HCT116 (cell line): ENCODE measurements around the gene XPO1. TPM values are rescaled to one million over a fixed set of nuclear protein-coding genes. Genes with fewer than 3 reads are reported as not detected.

Experiments used
- ATAC-seq: fragments of 200-7000 bp; cut with Tn5 transposase; 2 replicates; pipeline ENCODE4 v1.9.1; 2020; ENCODE audit warnings: mild to moderate bottlenecking, moderate library complexity
- BruUV-seq: library from RNA; stranded (reverse); fragments of 400-500 nt; replicated peaks from 2 replicates; lab custom pipeline; 2021; lab: Mats Ljungman, UMichigan
- CTCF ChIA-PET: fragments of 300-600 bp; sonication (Branson Sonifier 250); formaldehyde crosslinking; loops from one replicate; lab custom pipeline; 2021; ENCODE audit warnings: antibody characterized with exemption; lab: Charles Lee
- POLR2A ChIA-PET: fragments of 300-600, 350-600 bp; sonication (Branson Sonifier 250); formaldehyde crosslinking; loops from one replicate; lab custom pipeline; 2021; ENCODE audit warnings: antibody characterized with exemption; lab: Charles Lee
- RAD21 ChIA-PET, 2 experiments: fragments of 300-600 bp; sonication (Branson Sonifier 250); formaldehyde crosslinking; loops; one replicate each; lab custom pipeline; 2023; ENCODE audit warnings: low total read pairs in 2 of 2; ENCODE audit not compliant: uncharacterized antibody in 2 of 2, unreplicated experiment in 2 of 2, low non-redundant PET in 1 of 2; lab: Charles Lee
- DNase-seq: peaks from one replicate; pipeline ENCODE4 v3.0.0-alpha.2; 2010; ENCODE audit warnings: low read depth, low spot score
- H2AFZ ChIP-seq: fragments of 200-600 bp; shearing (Covaris generic), sonication (generic); 2 replicates; pipeline ENCODE4 v1.6.1; 2017; ENCODE audit warnings: low read depth, mixed run types, mixed read lengths, antibody characterized with exemption, low read length; ENCODE audit not compliant: poor library complexity, severe bottlenecking
- H3K27ac ChIP-seq: 2 replicates; pipeline ENCODE4 v1.5.1; 2012; ENCODE audit warnings: low read depth, low read length
- H3K27me3 ChIP-seq: fragments of 200-600 bp; sonication (generic); 2 replicates; pipeline ENCODE4 v1.6.1; 2016; ENCODE audit warnings: mixed run types, low read length, mixed read lengths; ENCODE audit not compliant: insufficient read depth
- H3K36me3 ChIP-seq, 2 experiments: fragments of 200-500 bp in 1 of 2; fragments of 200-600 bp in 1 of 2; sonication (Bioruptor generic) in 1 of 2; sonication (generic) in 1 of 2; 2 replicates each; pipeline versions ENCODE4 v1.5.1 to v1.6.1; 2014 to 2016; ENCODE audit warnings: low read length in 2 of 2, inconsistent platforms in 1 of 2, mixed read lengths in 1 of 2, mixed run types in 1 of 2; ENCODE audit not compliant: insufficient read depth in 2 of 2, control insufficient read depth in 1 of 2
- H3K4me1 ChIP-seq, 2 experiments: fragments of 200-600 bp in 1 of 2; sonication (generic) in 1 of 2; 2 replicates each; pipeline versions ENCODE4 v1.5.1 to v1.6.1; 2012 to 2017; ENCODE audit warnings: low read length in 2 of 2, inconsistent platforms in 1 of 2, mild to moderate bottlenecking in 1 of 2, mixed read lengths in 1 of 2, mixed run types in 1 of 2, moderate library complexity in 1 of 2; ENCODE audit not compliant: insufficient read depth in 2 of 2, control insufficient read depth in 1 of 2
- H3K4me2 ChIP-seq: fragments of 200-600 bp; sonication (generic); 2 replicates; pipeline ENCODE4 v1.6.1; 2017; ENCODE audit warnings: mixed run types, low read length, mixed read lengths
- H3K4me3 ChIP-seq, 2 experiments: fragments of 200-600 bp in 1 of 2; sonication (generic) in 1 of 2; replicated peaks in 1 of 2; 2 replicates each; pipeline ENCODE4 v1.5.1; 2011 to 2016; ENCODE audit warnings: low read length in 2 of 2, control low read depth in 1 of 2, low read depth in 1 of 2, mild to moderate bottlenecking in 1 of 2, mixed read lengths in 1 of 2, mixed run types in 1 of 2
- H3K79me2 ChIP-seq: fragments of 200-600 bp; sonication (generic); 2 replicates; pipeline ENCODE4 v1.6.1; 2017; ENCODE audit warnings: mild to moderate bottlenecking, mixed run types, low read length, moderate library complexity, mixed read lengths; ENCODE audit not compliant: insufficient read depth
- H3K9ac ChIP-seq: fragments of 200-600 bp; sonication (generic); 2 replicates; pipeline ENCODE4 v1.6.1; 2016; ENCODE audit warnings: low read length, mixed read lengths
- H3K9me2 ChIP-seq: fragments of 200-600 bp; sonication (generic), shearing (Covaris generic); 2 replicates; pipeline ENCODE4 v1.6.1; 2017; ENCODE audit warnings: mixed run types, mild to moderate bottlenecking, moderate library complexity; ENCODE audit not compliant: insufficient read depth
- H3K9me3 ChIP-seq, 2 experiments: fragments of 200-500 bp in 1 of 2; fragments of 200-600 bp in 1 of 2; sonication (Bioruptor generic) in 1 of 2; sonication (generic) in 1 of 2; 2 replicates each; pipeline ENCODE4 v1.6.1; 2014 to 2017; ENCODE audit warnings: low read length in 2 of 2, mixed read lengths in 2 of 2, inconsistent platforms in 1 of 2, low read depth in 1 of 2, mild to moderate bottlenecking in 1 of 2, mixed run types in 1 of 2, moderate library complexity in 1 of 2; ENCODE audit not compliant: control insufficient read depth in 1 of 2, insufficient read depth in 1 of 2
- H4K20me1 ChIP-seq: fragments of 200-600 bp; sonication (generic), shearing (Covaris generic); 2 replicates; pipeline ENCODE4 v1.6.1; 2017; ENCODE audit warnings: mixed run types, mild to moderate bottlenecking, moderate library complexity; ENCODE audit not compliant: insufficient read depth
- ELF1 ChIP-seq: IDR thresholded peaks from 2 replicates; pipeline ENCODE4 v1.6.1; 2012; ENCODE audit warnings: low read depth, borderline replicate concordance
- MAX ChIP-seq: IDR thresholded peaks from 2 replicates; pipeline ENCODE4 v1.6.1; 2012
- POLR2A ChIP-seq: IDR thresholded peaks from 2 replicates; pipeline ENCODE4 v1.7.0; 2011; ENCODE audit warnings: borderline replicate concordance; ENCODE audit not compliant: insufficient read depth, insufficient read length; ENCODE audit errors: extremely low read depth
- SIN3A ChIP-seq: IDR thresholded peaks from 2 replicates; pipeline ENCODE4 v1.6.1; 2012; ENCODE audit warnings: low read depth
- YY1 ChIP-seq: IDR thresholded peaks from 2 replicates; pipeline ENCODE4 v1.6.1; 2011; ENCODE audit warnings: low read length, low read depth, moderate library complexity, mild to moderate bottlenecking; ENCODE audit not compliant: insufficient replicate concordance; ENCODE audit errors: extremely low read depth
- ZFX ChIP-seq: fragments of 450-650 bp; IDR thresholded peaks from 2 replicates; pipeline ENCODE4 v1.6.1; 2017
- intact Hi-C: fragments of 100-400 bp; cut with micrococcal nuclease; formaldehyde crosslinking; loops from 2 replicates; pipeline ENCODE4 v1.10.0; 2022
- total RNA-seq: library from RNA; stranded (reverse); gene quantifications from one replicate; pipeline ENCODE4 v1.2.1, GENCODE V29; 2021; ENCODE audit not compliant: unreplicated experiment
- TF ChIP-seq, protein P1 (sequence below), 3 experiments: fragments of 200-600 bp in 1 of 3; sonication (generic) in 1 of 3; IDR thresholded peaks in 2 of 3; conservative IDR thresholded peaks in 1 of 3; 2 replicates each; pipeline ENCODE4 v1.5.1; 2012 to 2017; ENCODE audit warnings: low read depth in 2 of 3, low read length in 2 of 3, antibody characterized with exemption in 1 of 3, borderline replicate concordance in 1 of 3, control low read depth in 1 of 3, mild to moderate bottlenecking in 1 of 3, mixed read lengths in 1 of 3, mixed run types in 1 of 3, moderate library complexity in 1 of 3; ENCODE audit not compliant: insufficient read depth in 1 of 3
- TF ChIP-seq, protein P2 (sequence below): IDR thresholded peaks from 2 replicates; pipeline ENCODE4 v1.6.1; 2012; ENCODE audit warnings: low read depth

Gene XPO1
- total RNA-seq, 1 experiment from 2014 or later: 184 TPM

GRCh38 chr2:61557381-61557780, 19.2 kb upstream of the XPO1 start:
- no peak for DNase-seq
- ChIA-PET RAD21 (no interaction called here), POLR2A (no interaction called here), CTCF (no interaction called here)
- no peak overlapping the region for H3K4me2 ChIP-seq
- H4K20me1 ChIP-seq: no peaks in the 10 kb centered on the region
- H3K27ac ChIP-seq: no peak overlapping the region
- intact Hi-C loops: no loop called here
- H3K4me1 ChIP-seq: no peaks in the 10 kb centered on the region
- BruUV-seq: no TSS peak
- no peaks in the 10 kb centered on the region for H3K79me2 ChIP-seq
- no peak for ATAC-seq
- no peak overlapping the region for H3K9ac ChIP-seq
- no peaks in the 10 kb centered on the region for H3K36me3 ChIP-seq
- H3K9me3 ChIP-seq: no peaks in the 10 kb centered on the region
- H2AFZ ChIP-seq: no peak overlapping the region
- H3K9me2 ChIP-seq: no peaks in the 10 kb centered on the region
- H3K4me3 ChIP-seq: no peak overlapping the region
- TF ChIP-seq POLR2A (no peak), MAX (no peak), ELF1 (no peak), SIN3A (no peak), ZFX (no peak), YY1 (no peak)
- TF ChIP-seq, protein P1, sequence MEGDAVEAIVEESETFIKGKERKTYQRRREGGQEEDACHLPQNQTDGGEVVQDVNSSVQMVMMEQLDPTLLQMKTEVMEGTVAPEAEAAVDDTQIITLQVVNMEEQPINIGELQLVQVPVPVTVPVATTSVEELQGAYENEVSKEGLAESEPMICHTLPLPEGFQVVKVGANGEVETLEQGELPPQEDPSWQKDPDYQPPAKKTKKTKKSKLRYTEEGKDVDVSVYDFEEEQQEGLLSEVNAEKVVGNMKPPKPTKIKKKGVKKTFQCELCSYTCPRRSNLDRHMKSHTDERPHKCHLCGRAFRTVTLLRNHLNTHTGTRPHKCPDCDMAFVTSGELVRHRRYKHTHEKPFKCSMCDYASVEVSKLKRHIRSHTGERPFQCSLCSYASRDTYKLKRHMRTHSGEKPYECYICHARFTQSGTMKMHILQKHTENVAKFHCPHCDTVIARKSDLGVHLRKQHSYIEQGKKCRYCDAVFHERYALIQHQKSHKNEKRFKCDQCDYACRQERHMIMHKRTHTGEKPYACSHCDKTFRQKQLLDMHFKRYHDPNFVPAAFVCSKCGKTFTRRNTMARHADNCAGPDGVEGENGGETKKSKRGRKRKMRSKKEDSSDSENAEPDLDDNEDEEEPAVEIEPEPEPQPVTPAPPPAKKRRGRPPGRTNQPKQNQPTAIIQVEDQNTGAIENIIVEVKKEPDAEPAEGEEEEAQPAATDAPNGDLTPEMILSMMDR (IDR thresholded peaks at IDR 0.05 in 2 of 3, conservative IDR thresholded peaks at IDR 0.05 in 1 of 3; ENCODE audit: borderline replicate concordance in 1 of 3, insufficient read depth in 1 of 3, low read depth in 2 of 3, low read length in 2 of 3): no peak
- TF ChIP-seq, protein P2, sequence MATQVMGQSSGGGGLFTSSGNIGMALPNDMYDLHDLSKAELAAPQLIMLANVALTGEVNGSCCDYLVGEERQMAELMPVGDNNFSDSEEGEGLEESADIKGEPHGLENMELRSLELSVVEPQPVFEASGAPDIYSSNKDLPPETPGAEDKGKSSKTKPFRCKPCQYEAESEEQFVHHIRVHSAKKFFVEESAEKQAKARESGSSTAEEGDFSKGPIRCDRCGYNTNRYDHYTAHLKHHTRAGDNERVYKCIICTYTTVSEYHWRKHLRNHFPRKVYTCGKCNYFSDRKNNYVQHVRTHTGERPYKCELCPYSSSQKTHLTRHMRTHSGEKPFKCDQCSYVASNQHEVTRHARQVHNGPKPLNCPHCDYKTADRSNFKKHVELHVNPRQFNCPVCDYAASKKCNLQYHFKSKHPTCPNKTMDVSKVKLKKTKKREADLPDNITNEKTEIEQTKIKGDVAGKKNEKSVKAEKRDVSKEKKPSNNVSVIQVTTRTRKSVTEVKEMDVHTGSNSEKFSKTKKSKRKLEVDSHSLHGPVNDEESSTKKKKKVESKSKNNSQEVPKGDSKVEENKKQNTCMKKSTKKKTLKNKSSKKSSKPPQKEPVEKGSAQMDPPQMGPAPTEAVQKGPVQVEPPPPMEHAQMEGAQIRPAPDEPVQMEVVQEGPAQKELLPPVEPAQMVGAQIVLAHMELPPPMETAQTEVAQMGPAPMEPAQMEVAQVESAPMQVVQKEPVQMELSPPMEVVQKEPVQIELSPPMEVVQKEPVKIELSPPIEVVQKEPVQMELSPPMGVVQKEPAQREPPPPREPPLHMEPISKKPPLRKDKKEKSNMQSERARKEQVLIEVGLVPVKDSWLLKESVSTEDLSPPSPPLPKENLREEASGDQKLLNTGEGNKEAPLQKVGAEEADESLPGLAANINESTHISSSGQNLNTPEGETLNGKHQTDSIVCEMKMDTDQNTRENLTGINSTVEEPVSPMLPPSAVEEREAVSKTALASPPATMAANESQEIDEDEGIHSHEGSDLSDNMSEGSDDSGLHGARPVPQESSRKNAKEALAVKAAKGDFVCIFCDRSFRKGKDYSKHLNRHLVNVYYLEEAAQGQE: no peak
- no peaks in the 10 kb centered on the region for H3K27me3 ChIP-seq
